ENCODE data around the gene EFNA5. TPM values are rescaled to one million over a fixed set of nuclear protein-coding genes. Genes with fewer than 3 reads are reported as not detected.

The EFNA5 gene
- total RNA-seq, 1 donor from 2014 or later, result 11.8 TPM

DNA sequence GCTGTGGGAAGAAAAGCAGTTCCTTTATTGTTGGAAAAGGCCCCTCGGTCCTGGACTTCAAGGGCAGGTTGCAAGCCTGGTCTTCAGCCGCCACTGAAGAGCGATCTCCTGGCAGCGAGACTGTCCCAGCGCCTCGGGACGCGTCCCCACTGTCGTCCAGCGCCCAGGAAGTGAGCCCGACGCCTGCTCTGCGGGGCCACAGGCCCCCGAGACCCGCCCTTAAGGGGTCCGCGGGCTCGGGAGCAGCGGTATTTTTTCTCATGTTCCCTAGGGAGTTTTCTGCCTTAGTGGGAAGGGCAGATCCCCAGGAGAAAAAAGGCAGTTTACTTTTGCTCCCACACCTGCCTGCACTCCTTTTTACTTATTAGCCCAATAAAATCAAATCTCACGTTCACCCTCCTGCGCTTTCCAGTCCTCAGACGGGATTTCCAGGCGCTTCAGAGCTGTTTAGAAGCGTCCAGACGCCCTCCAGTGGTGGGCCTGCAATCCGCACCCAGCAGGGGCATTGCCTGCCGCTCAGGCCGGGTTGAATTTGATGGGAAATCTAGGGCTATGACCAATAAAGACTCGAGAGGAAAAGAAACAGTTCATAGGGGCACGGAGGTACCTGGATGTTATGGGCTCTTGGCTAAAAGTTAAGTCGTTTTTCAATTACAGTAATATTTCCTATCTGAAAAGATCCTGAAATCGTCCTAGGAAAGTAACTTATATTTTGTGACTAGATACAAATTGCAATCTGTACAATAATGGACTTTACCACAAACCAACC lies 2.8 kb upstream of the EFNA5 start:
- H3K27ac ChIP-seq, result peak overlapping the region; percentile 91
- peak overlapping the region; percentile 39 to 74 for H3K4me3 ChIP-seq
- TF ChIP-seq POLR2AphosphoS5 (IDR thresholded peaks at IDR 0.05; ENCODE audit: insufficient read depth in 1 of 2, low read depth in 1 of 2), result peak in 1 of 2 donors; percentile 33
- TF ChIP-seq, protein P1, sequence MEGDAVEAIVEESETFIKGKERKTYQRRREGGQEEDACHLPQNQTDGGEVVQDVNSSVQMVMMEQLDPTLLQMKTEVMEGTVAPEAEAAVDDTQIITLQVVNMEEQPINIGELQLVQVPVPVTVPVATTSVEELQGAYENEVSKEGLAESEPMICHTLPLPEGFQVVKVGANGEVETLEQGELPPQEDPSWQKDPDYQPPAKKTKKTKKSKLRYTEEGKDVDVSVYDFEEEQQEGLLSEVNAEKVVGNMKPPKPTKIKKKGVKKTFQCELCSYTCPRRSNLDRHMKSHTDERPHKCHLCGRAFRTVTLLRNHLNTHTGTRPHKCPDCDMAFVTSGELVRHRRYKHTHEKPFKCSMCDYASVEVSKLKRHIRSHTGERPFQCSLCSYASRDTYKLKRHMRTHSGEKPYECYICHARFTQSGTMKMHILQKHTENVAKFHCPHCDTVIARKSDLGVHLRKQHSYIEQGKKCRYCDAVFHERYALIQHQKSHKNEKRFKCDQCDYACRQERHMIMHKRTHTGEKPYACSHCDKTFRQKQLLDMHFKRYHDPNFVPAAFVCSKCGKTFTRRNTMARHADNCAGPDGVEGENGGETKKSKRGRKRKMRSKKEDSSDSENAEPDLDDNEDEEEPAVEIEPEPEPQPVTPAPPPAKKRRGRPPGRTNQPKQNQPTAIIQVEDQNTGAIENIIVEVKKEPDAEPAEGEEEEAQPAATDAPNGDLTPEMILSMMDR (IDR thresholded peaks at IDR 0.05), result peak; percentile 52 to 97 (median 86)
- no peak for TF ChIP-seq POLR2A (IDR thresholded peaks at IDR 0.05)
- no peak for DNase-seq (ENCODE audit: extremely low spot score in 2 of 2)
- H3K27me3 ChIP-seq, result no peaks in the 10 kb centered on the region
- H3K9me3 ChIP-seq, result no peaks in the 10 kb centered on the region
- no peaks in the 10 kb centered on the region for H3K36me3 ChIP-seq
- intact Hi-C loops (cut with DNase I), result no loop called here
- peaks cover 13% of the 10 kb centered on the region for H3K4me1 ChIP-seq

DNA sequence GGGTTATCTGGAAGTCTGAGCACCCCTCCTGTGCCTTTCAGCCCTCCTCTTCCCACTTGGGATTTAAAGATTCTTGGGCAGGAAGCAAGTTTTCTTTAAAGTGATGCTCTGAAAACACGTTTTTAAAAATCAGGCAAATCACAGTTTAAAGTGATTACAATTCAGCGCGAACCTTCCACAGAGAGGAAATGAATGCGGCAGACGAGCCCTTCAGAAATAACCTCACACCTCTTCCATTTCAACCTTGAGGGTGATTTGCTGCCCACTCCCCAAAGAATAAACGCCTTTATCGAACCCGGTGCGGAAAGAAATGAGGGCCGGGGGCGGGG lies 2.3 kb upstream of the EFNA5 start:
- H3K9me3 ChIP-seq, result no peaks in the 10 kb centered on the region
- peaks cover 19% of the 10 kb centered on the region for H3K4me1 ChIP-seq
- H3K27me3 ChIP-seq, result no peaks in the 10 kb centered on the region
- no peak for DNase-seq (ENCODE audit: extremely low spot score in 2 of 2)
- H3K4me3 ChIP-seq, result peak overlapping the region; percentile 39 to 74
- no peaks in the 10 kb centered on the region for H3K36me3 ChIP-seq
- TF ChIP-seq, protein P1 (IDR thresholded peaks at IDR 0.05), result no peak
- no peak for TF ChIP-seq POLR2A (IDR thresholded peaks at IDR 0.05)
- no peak for TF ChIP-seq POLR2AphosphoS5 (IDR thresholded peaks at IDR 0.05; ENCODE audit: insufficient read depth in 1 of 2, low read depth in 1 of 2)
- intact Hi-C loops (cut with DNase I), result no loop called here
- peak overlapping the region; percentile 91 for H3K27ac ChIP-seq

DNA sequence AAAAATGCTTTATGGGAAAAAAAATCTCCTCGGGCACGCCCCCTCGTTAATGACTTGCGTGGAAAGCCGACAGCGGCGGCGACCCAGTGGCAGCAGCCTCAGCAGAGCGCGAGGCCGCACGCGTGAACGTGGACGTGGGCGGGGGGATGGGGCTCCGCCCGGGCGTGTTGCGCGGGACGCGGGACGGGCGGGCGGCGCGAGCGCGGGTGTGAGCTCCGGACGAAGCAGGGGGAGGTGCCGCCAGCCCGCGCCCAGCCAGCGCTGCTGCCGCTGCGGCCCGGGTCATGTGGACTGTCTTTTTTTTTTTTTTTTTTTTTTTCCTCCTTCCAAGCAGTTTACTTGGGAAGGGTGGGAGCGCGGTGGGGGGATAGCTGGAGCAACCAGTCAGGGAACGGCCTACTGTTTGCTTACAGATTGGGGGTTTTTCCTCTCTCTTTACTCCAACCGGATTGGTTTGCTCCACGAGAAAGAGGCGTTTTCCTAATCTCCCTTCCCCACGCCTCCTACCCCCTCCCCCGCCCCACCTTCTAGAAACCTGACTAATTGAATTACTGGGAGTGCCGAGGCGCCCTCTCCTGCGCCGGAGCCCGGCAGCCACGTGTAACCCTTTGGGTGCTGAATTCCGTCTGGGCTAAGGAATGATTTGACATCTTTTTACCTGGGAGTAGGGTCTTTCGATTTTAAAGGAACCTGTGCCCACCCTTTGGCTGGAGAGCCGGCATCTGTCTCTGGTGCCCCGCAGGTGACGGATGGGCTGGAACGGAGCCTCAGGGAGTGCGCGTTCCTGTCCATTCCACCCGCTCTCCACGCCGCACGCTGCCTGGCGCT lies 1.7 kb upstream of the EFNA5 start:
- peak in 1 of 2 donors; percentile 96 for DNase-seq (ENCODE audit: extremely low spot score in 2 of 2)
- intact Hi-C loops (cut with DNase I), result no loop called here

DNA sequence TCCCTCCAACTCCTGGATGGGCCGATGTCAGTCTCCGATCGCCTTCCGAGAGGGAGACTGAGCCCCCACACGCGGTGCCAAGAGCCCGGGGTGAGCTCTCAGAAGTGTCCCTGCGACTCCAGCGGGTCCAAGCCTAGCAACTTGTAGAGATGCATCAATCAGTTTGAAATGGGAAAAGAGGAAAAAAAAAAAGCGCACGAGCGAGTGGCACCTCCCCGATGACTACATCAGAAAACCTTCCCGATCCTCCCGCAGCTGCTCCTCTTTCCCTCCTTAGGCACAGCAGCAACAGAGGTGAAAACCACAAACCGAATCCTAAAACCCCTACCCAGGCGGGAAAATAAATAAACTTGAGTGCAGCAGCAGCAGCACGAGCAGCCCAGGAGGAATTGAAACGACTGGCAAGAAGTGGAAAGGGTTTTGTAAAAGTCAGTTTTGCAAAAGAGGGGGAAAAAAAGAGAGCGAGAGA lies 1.0 kb upstream of the EFNA5 start:
- Histone ChIP-seq H3K9me3 (no peaks in the 10 kb centered on the region), H3K4me1 (peaks cover 20% of the 10 kb centered on the region), H3K36me3 (no peaks in the 10 kb centered on the region), H3K4me3 (peak overlapping the region; percentile 39 to 74), H3K27ac (peak overlapping the region; percentile 91), H3K27me3 (no peaks in the 10 kb centered on the region)
- TF ChIP-seq POLR2A (IDR thresholded peaks at IDR 0.05) (no peak), POLR2AphosphoS5 (IDR thresholded peaks at IDR 0.05; ENCODE audit: insufficient read depth in 1 of 2, low read depth in 1 of 2) (peak in 1 of 2 donors; percentile 31)
- TF ChIP-seq, protein P1 (IDR thresholded peaks at IDR 0.05), result no peak
- no peak for DNase-seq (ENCODE audit: extremely low spot score in 2 of 2)
- intact Hi-C loops (cut with DNase I), result no loop called here

More for the DNA sequence above, 1.7 kb upstream of the EFNA5 start:
- TF ChIP-seq, protein P1 (IDR thresholded peaks at IDR 0.05), result no peak
- TF ChIP-seq POLR2AphosphoS5 (IDR thresholded peaks at IDR 0.05; ENCODE audit: insufficient read depth in 1 of 2, low read depth in 1 of 2) (no peak), POLR2A (IDR thresholded peaks at IDR 0.05) (peak in 1 of 2 donors; percentile 19)
- Histone ChIP-seq H3K27me3 (no peaks in the 10 kb centered on the region), H3K9me3 (no peaks in the 10 kb centered on the region), H3K27ac (peak overlapping the region; percentile 91), H3K4me3 (peak overlapping the region; percentile 39 to 74), H3K4me1 (peaks cover 20% of the 10 kb centered on the region), H3K36me3 (no peaks in the 10 kb centered on the region)

Data from vagina (tissue), 2 donors.